GM19193 (cell line): Measurements from ENCODE around the gene LRTM1.

ENCODE experiments used
- POLR2A ChIP-seq: IDR thresholded peaks from 4 replicates; pipeline ENCODE4 v1.6.1; 2011; ENCODE audit not compliant: insufficient read depth, insufficient read length; ENCODE audit errors: extremely low read depth

Gene LRTM1

DNA sequence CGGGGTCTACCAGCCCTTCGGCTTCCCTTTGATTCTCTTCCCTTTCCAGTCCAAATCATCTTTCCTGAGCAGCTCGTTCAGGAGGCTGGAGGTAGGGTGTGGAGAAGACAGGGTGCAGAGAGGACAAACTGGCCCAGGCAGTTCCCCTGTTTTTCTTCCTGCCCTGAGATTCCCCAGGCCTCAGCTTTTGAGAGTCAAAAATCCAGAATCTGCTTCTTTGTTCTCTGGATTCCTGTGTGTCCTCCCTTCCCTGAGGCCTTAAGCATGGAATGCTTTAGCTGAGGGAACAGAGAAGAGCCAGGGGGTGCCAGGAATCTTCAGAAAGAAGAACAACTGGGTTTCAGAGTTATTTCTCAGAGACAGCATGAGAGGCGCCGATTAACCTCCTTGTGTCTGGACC lies 26.7 kb upstream of the LRTM1 start:
- TF ChIP-seq POLR2A: no peak

DNA sequence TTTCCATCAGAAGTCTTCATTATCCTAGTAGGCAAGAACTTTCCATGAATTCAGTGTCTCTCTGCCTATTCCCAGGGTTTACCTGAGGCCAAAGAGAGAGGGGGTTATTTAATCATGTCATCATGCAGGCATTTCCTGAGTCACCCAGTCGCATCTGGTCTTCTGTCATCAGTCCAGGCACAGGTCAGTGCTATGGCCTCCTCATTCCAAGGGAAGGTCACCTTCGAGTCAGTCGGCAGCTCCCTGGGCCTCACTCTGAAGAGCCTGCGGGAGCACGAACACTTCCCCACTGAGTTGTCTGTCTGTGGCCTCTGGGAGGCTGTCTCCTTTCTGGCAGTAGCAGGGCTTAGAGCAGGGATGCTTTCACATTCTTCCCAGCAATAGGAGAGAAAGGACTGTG lies 26.2 kb upstream of the LRTM1 start:
- no peak for TF ChIP-seq POLR2A

DNA sequence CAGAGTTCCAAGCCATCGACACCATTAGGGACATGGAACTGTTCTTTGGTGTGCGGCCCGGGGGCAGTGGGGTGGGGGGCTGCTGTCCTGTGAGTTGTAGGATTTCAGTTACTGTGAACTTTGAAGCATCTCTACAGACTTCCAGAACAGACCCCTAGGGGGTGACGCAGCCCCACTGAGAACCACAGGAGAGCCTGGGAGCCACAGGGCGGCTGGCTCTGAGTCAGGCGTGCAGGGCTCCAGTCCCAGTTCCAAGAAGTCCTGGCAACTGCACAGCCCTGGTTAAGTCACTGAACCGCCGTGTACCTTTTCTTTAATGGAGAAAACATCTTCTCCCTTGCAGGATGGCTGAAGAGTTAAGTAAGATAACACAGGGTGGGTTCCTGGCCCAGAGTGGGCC lies 23.5 kb upstream of the LRTM1 start:
- no peak for TF ChIP-seq POLR2A

DNA sequence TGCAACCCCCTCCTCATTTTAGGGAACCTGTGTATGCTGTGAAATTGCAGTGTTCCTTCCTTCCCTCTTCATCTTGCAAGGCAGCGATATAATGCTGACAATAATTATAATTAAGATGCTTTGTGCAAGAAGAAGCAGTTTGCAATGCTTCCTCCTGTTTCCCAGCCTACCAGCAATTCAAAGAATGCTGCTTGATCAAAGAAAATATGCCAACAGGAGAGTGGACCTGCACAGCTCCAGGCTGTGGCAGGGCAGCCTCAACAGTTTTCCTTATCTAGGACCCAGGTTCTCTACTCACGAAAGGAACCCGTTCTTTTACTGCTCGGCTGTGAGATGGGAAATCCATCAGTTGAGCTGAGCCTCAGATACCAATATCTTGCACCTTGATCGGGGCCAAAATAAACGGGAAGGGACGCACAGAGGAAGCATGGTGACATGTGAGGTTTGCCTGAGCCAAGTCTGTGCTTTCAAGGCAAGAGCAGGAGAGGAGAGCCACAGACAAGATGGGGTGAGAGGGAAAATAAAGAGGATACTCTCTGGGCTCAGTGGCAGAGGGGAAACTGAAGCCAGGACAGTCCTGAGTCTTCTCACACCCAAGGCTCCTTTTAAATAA lies 22.6 kb upstream of the LRTM1 start:
- TF ChIP-seq POLR2A: no peak

DNA sequence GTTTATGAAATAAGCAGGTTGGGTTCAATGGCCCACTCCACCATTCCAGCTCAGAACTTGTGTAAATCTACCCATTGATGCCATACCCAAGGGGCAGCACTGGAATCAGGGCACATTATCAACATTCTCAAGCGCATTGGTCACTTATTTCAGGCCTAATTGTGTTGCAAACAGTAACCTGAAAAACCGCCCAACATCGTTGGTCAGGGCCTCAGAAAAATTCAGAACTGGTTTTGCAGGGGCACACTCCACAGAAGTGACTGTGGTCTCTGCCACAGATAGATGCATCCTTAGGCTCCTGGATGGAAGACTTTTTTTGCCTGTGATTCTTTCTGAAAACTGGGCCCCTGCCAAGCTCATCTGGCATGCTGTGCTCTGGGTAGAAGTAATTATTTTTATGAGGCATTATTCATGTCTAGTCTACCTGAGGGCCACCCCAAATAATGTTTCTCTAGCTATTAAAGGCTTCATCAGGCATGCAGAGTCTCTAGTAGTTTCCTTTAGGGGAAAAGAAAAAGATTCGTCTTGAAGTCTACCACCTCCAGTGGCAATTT lies 21.7 kb upstream of the LRTM1 start:
- TF ChIP-seq POLR2A: no peak

DNA sequence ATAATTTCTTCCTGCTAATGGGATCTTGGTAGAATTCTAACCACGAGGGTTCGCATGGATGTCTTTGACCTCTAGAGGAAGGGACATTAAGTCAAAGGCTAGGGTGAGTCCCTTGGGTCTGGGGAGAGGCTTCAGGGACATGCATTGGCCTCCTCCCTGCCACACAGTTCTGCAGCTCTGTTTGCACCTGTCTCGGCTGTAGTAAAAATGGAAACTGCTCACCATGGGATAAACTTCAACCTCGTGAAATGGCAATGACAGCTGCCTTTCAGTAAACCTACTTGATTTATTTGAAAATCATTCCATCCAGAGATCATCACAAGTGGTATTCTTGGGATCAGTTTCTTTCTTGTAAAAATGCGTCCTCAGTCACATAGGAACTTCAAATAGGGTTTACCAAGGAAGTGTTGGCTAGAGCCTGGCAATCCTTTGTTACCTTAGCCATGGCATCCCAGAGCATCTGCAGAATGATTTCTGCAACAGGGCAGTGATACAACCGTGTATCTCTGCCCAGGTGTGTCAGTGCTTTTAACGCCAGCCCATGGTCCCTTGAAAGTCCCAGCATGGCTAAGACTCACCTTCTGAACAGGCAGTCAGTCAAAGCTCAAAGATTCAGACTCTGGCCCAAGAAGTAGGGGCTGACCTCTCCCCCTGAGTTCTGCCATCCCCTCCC lies 14.0 kb upstream of the LRTM1 start:
- TF ChIP-seq POLR2A: no peak

DNA sequence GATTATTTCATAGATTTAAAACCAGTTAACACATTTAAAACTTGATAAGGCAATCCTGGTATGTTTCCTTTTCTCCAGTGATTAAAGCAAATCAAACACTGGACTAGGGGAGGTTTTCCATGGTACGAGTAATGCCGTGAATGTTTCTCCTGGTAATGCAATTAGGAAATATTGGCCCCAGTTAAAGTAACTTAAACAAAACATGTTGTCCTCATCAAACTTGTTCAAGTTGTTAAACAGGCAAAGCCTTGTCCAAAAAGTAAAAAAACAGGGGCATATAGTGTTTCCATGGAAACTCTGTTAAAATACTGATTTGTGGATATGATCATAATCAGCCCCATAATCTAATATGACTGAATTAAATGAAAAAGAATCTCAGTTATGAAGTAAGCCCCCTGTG lies 13.1 kb upstream of the LRTM1 start:
- TF ChIP-seq POLR2A: no peak

DNA sequence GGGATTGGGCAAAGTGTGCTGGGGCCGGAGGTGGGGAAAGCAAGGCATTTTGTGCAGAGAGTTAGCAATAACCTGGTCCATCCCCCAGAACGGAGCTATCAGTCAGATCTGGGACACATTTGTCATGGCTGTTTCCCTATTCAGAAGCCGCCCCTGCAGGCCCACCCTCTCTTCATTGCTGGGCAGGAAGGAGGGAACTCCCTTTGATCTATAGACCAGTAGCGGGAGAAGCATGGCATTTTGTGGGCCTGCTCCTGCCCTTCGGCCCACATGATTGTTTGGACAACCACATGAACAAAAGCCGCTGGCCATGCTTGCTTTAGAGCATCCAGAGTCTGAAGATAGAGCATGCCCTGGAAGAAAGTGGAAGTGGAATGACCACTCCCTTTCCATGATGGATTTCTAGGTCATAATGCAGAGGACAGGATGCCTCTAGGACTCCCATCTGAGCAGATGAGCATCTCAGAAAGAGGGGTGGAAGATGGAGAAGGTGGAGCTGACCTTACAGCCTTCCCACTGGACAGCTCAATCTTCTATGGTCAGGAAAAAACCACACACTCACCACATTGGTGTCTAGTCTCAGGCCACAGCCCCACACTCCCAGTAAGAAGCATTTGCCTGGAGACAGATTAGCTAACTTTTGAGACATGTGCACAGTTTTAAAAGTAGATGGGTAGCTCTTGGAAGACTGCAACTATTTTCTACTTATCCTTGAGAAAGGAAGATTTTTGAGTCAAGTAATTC lies 11.9 kb upstream of the LRTM1 start:
- no peak for TF ChIP-seq POLR2A

DNA sequence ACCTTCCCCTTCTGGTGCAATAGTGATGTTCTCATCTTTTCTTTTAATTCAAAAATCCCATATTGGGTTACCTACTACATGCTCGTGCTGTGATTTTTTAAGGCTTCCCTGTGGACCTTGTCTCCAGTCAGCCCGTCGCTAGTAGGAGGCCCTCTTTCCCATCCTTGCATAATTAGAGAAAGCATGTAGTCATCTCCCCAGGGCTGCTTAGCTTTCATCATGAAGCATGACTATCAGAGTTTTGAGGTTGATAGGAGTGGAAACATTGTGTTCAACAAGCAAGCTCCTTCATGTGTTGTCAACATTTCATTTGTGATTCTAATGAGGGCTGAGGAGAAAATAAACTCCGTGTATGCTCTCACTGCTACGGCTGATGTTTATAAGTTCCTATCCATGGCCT lies 8.7 kb upstream of the LRTM1 start:
- no peak for TF ChIP-seq POLR2A

DNA sequence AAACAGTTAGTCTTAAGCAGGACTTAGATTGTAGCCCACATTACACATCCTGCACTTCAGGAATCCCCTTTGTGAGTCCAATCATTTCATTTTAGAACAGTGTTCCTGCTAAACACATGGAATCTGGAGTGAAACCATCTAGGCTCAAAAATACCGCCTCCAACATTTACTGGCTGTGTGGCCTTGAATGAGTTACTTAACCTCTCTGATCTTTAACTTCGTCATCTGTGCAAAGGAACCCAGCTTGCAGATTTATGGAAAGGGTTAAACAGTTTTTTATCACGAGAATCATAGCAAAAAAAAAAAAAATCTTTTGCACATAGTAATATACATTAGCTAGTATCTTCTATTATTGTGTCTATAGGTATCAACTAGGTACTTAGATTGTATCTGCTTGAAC lies 8.0 kb upstream of the LRTM1 start:
- no peak for TF ChIP-seq POLR2A

DNA sequence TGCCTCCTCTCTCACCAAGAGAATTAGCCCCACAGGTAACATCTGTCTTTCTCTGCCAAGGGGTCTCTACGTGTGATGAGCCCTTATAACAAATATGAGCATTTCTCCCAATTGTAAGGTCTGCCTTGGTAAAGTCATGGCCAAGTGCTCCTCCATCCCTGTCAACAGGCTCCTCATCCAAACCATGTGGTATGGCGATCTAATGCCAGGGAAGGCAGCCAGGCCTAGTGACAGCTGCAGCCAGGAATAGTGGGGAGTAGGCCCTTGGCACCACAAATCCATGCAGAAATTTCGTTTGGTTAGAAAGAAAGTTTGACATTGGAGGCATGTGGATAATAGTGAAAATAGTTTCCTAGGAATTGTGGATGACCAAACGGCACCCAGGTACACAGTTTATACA lies 4.7 kb upstream of the LRTM1 start:
- no peak for TF ChIP-seq POLR2A

DNA sequence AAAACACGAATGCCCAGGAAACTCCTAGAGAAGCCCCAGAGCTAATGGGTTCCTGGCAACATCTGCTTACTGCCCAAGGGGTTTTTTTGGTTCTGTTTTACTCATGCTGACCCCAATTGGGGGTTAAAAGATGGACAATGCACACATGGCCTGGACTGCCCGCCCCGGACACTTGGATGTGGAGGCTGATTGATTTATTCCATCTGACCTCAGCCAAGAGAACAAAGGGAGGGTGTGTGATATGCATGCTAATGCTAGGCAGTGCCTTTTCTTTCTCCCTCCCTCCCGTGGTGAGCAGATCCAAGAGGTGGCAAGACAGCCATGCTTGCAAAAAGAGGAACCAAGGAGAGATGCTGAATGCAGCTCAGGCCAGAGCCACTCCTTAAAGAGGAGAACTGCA lies 3.3 kb upstream of the LRTM1 start:
- TF ChIP-seq POLR2A: no peak

DNA sequence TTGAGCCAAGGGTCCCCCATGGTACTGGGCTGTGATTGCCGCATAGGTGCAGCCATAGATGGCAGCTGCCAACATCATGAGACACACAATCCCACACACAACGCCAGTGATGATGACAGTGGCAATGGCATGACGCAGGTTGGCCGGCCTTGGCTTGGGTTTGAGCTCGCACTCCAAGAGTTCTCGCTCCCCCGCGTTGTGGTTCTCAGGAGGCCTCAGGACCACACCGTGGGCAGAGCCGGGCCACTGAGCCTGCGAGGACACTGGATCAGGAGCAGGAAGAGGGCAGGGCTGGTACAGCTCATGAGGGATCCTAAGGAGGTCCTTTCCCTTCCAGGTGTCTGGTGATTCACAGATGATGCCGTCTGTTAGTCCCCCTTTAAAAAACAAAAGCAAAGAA lies 9.3 kb downstream of the LRTM1 start:
- TF ChIP-seq POLR2A: no peak

DNA sequence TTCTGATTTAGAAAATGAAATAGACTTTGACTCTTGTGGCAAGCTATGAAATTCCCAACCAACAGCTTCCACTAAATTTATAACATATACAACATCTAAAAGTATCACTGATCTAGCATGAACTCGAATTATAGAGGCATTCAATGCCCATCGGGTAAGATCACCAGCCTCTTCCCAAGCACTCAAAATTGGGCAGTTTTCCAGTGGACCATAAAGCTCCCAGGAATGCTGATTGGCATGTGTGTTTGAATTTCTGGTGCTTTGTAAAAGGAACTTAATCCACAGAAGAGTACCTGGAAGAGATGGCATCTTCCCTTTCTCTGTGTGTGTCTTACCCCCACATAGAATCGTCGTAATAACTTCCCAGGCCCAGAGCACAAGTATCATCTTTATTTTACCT lies 10.0 kb downstream of the LRTM1 start:
- no peak for TF ChIP-seq POLR2A

DNA sequence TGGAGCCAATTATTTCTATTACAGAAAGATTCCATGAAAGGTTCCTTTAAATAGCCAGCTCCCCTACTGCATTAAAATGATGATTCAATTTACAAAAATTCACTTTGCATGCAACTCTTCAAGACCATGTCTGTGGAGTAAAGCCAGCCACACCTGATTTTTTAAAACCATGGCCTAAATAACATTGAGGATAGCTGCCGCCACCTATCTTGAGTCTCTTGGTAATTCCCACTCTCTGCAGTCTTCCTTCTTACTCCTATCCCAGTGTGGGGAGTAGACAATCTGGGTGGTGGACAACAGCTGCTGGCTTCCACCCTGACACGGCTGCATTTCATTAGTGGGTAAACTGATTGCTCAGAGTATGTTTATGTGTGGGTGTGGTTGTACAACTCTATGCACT lies 10.7 kb downstream of the LRTM1 start:
- TF ChIP-seq POLR2A: no peak

DNA sequence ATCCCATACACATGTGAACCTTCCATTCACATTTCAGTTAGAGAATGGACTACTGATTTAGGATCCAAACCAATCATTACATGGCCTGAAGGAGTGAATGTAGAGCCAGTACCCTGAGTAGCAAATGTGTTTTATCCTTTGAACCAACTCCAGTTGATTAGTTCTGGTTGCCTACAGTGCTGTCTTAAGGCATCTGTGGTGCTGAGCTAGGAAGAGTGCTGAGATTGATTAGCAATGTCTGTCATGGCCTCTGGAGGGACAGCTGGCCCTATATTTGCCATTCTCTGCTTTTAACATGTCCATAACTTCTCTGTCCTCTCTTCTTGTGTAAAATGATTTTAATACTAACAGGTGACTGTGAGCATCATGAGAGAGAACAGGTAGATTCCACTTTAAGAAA lies 11.1 kb downstream of the LRTM1 start:
- TF ChIP-seq POLR2A: no peak
